Measurements from ENCODE around the gene DDX51. TPM values are rescaled to one million over a fixed set of nuclear protein-coding genes. Genes with fewer than 3 reads are reported as not detected.

The DDX51 gene
- total and polyA plus RNA-seq, 2 of the 4 experiments (the other 2 are of a cell fraction) = 3.8 to 14.5 TPM

DNA sequence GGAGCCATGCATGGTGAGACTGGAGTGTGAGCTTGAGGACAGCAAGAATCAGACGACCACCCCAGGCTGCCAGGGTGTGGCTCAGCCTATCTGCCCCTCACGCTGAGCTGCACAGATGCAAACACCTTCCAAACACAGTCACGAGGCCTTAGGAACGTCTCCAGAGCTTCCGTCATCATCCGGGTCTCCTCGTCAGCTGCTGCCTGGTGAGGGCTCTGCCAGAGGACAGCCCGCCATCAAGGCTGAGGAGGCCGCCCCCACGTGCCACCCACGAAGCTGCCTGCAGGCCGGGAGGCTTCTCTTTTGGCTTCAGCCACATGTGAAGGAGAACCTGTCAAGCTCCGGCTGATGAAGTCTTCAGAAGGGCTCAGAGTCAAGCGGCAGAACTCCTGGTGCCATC is 13.4 kb downstream of the DDX51 start:
- Histone ChIP-seq H4K8ac (ENCODE audit: low read depth in 2 of 2, low read length in 2 of 2) (no peak overlapping the region), H4K91ac (ENCODE audit: insufficient read depth, low read depth, low read length) (no peak overlapping the region), H2BK5ac (ENCODE audit: low read depth, low read length, poor library complexity, severe bottlenecking) (no peak overlapping the region), H3K9ac (ENCODE audit: low read depth, low read length) (no peak overlapping the region), H3K27me3 (ENCODE audit: control insufficient read depth, insufficient read depth, low read length) (no peaks in the 10 kb centered on the region), H3K14ac (replicated peaks; ENCODE audit: low read depth, low read length) (no peak overlapping the region), H3K27ac (ENCODE audit: insufficient read depth, low read length) (no peak overlapping the region), H3K4me3 (ENCODE audit: insufficient read depth, low read depth, low read length) (no peak overlapping the region), H4K20me1 (ENCODE audit: insufficient read depth, low read length) (no peaks in the 10 kb centered on the region), H3K36me3 (ENCODE audit: control insufficient read depth, insufficient read depth, low read length) (peaks cover 18% of the 10 kb centered on the region), H3K23ac (ENCODE audit: low read depth, low read length) (no peak overlapping the region), H3K9me1 (ENCODE audit: insufficient read depth, low read length) (no peaks in the 10 kb centered on the region), H3K79me1 (ENCODE audit: low read depth in 1 of 2, low read length in 2 of 2) (no peaks in the 10 kb centered on the region), H3K4me2 (ENCODE audit: low read depth, low read length) (no peak overlapping the region), H4K5ac (ENCODE audit: low read depth, low read length) (no peak overlapping the region), H3K9me3 (ENCODE audit: control insufficient read depth, insufficient read depth, low read length) (peaks cover 2% of the 10 kb centered on the region; the same call in 1 of the 2 replicates), H3K18ac (ENCODE audit: low read depth, low read length) (no peak overlapping the region), H2BK120ac (ENCODE audit: low read depth, low read length) (no peak overlapping the region), H3K4me1 (ENCODE audit: control insufficient read depth, insufficient read depth, low read length) (no peaks in the 10 kb centered on the region), H3K56ac (ENCODE audit: extremely low read depth, insufficient read depth, low read length) (no peak overlapping the region), H2AK9ac (replicated peaks; ENCODE audit: low read depth, low read length, poor library complexity) (no peak overlapping the region), H2BK20ac (ENCODE audit: low read depth, low read length) (no peak overlapping the region), H2AFZ (replicated peaks; ENCODE audit: low read length, poor library complexity) (no peak overlapping the region), H2BK15ac (ENCODE audit: low read depth, low read length) (no peak overlapping the region), H2AK5ac (ENCODE audit: low read depth, low read length) (no peak overlapping the region), H3K4ac (ENCODE audit: low read depth, low read length) (no peak overlapping the region)
- no TSS peak for BruUV-seq (replicated peaks)
- CTCF ChIA-PET = no interaction called here
- dilution Hi-C loops (cut with HindIII; ENCODE audit: low sequenced_read_pairs, unreplicated experiment) (no loop called here), intact Hi-C loops (cut with micrococcal nuclease) (no loop called here), in situ Hi-C loops (cut with MboI; ENCODE audit: low sequenced_read_pairs) (no loop called here)
- POLR2A ChIA-PET (ENCODE audit: unreplicated experiment) = no interaction called here
- ATAC-seq (ENCODE audit: low read depth) (no peak), DNase-seq (no peak)
- WGBS, 2 experiments (ENCODE audit: extremely low coverage in 2 of 2, insufficient read length in 1 of 2) = 86% methylated on average over 9 of the region's 14 CpGs; no CpG with 5 or more reads in 1 of the 2 experiments
- no peak for TF ChIP-seq CHD1 (IDR thresholded peaks at IDR 0.05; ENCODE audit: low read depth, low read length)
- TF ChIP-seq, protein P1, sequence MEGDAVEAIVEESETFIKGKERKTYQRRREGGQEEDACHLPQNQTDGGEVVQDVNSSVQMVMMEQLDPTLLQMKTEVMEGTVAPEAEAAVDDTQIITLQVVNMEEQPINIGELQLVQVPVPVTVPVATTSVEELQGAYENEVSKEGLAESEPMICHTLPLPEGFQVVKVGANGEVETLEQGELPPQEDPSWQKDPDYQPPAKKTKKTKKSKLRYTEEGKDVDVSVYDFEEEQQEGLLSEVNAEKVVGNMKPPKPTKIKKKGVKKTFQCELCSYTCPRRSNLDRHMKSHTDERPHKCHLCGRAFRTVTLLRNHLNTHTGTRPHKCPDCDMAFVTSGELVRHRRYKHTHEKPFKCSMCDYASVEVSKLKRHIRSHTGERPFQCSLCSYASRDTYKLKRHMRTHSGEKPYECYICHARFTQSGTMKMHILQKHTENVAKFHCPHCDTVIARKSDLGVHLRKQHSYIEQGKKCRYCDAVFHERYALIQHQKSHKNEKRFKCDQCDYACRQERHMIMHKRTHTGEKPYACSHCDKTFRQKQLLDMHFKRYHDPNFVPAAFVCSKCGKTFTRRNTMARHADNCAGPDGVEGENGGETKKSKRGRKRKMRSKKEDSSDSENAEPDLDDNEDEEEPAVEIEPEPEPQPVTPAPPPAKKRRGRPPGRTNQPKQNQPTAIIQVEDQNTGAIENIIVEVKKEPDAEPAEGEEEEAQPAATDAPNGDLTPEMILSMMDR (conservative IDR thresholded peaks at IDR 0.05; ENCODE audit: low read depth, low read length) = no peak
- no peak for TF ChIP-seq MXI1 (IDR thresholded peaks at IDR 0.05; ENCODE audit: borderline replicate concordance, low read depth, low read length)
- TF ChIP-seq, protein P2, sequence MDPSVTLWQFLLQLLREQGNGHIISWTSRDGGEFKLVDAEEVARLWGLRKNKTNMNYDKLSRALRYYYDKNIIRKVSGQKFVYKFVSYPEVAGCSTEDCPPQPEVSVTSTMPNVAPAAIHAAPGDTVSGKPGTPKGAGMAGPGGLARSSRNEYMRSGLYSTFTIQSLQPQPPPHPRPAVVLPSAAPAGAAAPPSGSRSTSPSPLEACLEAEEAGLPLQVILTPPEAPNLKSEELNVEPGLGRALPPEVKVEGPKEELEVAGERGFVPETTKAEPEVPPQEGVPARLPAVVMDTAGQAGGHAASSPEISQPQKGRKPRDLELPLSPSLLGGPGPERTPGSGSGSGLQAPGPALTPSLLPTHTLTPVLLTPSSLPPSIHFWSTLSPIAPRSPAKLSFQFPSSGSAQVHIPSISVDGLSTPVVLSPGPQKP (IDR thresholded peaks at IDR 0.05; ENCODE audit: borderline replicate concordance, low read depth, low read length) = no peak
- no peak for TF ChIP-seq MAZ (IDR thresholded peaks at IDR 0.05; ENCODE audit: borderline replicate concordance, low read depth, low read length)
- TF ChIP-seq RCOR1 (IDR thresholded peaks at IDR 0.05; ENCODE audit: insufficient replicate concordance, low read length) = no peak
- no peak for TF ChIP-seq RFX5 (IDR thresholded peaks at IDR 0.05; ENCODE audit: low read depth, low read length)
